Endodermal cell (in vitro differentiated cells): Measurements from ENCODE around the gene AKR1C3. TPM values are rescaled to one million over a fixed set of nuclear protein-coding genes. Genes with fewer than 3 reads are reported as not detected.

Experiments
- DNase-seq: peaks from one replicate; pipeline ENCODE4 v3.0.0-alpha.2; 2017
- H3K27ac ChIP-seq: 2 replicates; pipeline ENCODE4 v1.5.1; 2013; ENCODE audit warnings: mild to moderate bottlenecking, low read depth, low read length, moderate library complexity
- H3K27me3 ChIP-seq: 2 replicates; pipeline ENCODE4 v1.6.1; 2013; ENCODE audit warnings: mild to moderate bottlenecking, low read length, moderate library complexity; ENCODE audit not compliant: insufficient read depth, control insufficient read depth, poor library complexity, severe bottlenecking
- H3K36me3 ChIP-seq: 2 replicates; pipeline ENCODE4 v1.7.0; 2013; ENCODE audit warnings: mild to moderate bottlenecking, low read length, moderate library complexity; ENCODE audit not compliant: control insufficient read depth, insufficient read depth
- H3K4me1 ChIP-seq: one replicate; pipeline ENCODE4 v1.7.0; 2013; ENCODE audit warnings: low read length; ENCODE audit not compliant: control insufficient read depth, insufficient read depth
- H3K4me3 ChIP-seq: 2 replicates; pipeline ENCODE4 v1.5.1; 2013; ENCODE audit warnings: mild to moderate bottlenecking, low read length, moderate library complexity
- H3K9ac ChIP-seq: 2 replicates; pipeline ENCODE4 v1.6.1; 2013; ENCODE audit warnings: mild to moderate bottlenecking, low read length, moderate library complexity; ENCODE audit not compliant: poor library complexity, severe bottlenecking; ENCODE audit errors: extremely low read depth
- H3K9me3 ChIP-seq: 2 replicates; pipeline ENCODE4 v1.6.1; 2013; ENCODE audit warnings: mild to moderate bottlenecking, low read length, moderate library complexity; ENCODE audit not compliant: control insufficient read depth
- H3K27ac Mint-ChIP-seq: 2 replicates; pipeline ENCODE4 v1.8.0; 2020; ENCODE audit warnings: mixed read lengths
- H3K27me3 Mint-ChIP-seq: 2 replicates; pipeline ENCODE4 v1.8.0; 2021; ENCODE audit warnings: mild to moderate bottlenecking, mixed read lengths; ENCODE audit not compliant: insufficient read depth
- H3K36me3 Mint-ChIP-seq: 2 replicates; pipeline ENCODE4 v1.8.0; 2020; ENCODE audit warnings: low read depth, mixed read lengths
- H3K4me1 Mint-ChIP-seq: 2 replicates; pipeline ENCODE4 v1.8.0; 2020; ENCODE audit warnings: mixed read lengths
- H3K4me3 Mint-ChIP-seq: 2 replicates; pipeline ENCODE4 v1.8.0; 2020; ENCODE audit warnings: mild to moderate bottlenecking, moderate library complexity, mixed read lengths
- H3K9me3 Mint-ChIP-seq: 2 replicates; pipeline ENCODE4 v1.8.0; 2020; ENCODE audit warnings: mild to moderate bottlenecking, mixed read lengths
- WGBS, 2 experiments: methylation state at CpG; one replicate each; pipeline versions ENCODE4 v1.1.5 to v1.1.7; 2013; ENCODE audit warnings: missing lambda C conversion rate in 2 of 2, mixed read lengths in 1 of 2; ENCODE audit not compliant: insufficient coverage in 1 of 2, insufficient read length in 1 of 2; 5-methylcytosine and 5-hydroxymethylcytosine counted together
- total RNA-seq, 2 donors: library from RNA; stranded (reverse); fragmentation: NEBNext Ultra II Directional in 1 of 2; extraction: Animal tissue kit (Norgen Biotek cat#: 25700) in 1 of 2; gene quantifications; 2 replicates in 1 of 2; 3 replicates in 1 of 2; pipeline ENCODE4 v1.2.1, GENCODE V29; 2021
- TF ChIP-seq, protein P1 (sequence below): fragments of 200-600 bp; sonication (generic); conservative IDR thresholded peaks from 2 replicates; pipeline ENCODE4 v1.5.0; 2021; ENCODE audit warnings: antibody characterized with exemption, mild to moderate bottlenecking

AKR1C3 gene
- total RNA-seq, 2 donors from 2014 or later: 6.1 to 28.9 TPM

- Mint-ChIP-seq H3K36me3 (no peaks in the 10 kb centered on the region), H3K4me1 (peaks cover 2% of the 10 kb centered on the region), H3K4me3 (no peak overlapping the region), H3K27ac (no peak overlapping the region), H3K27me3 (no peaks in the 10 kb centered on the region), H3K9me3 (peaks cover 67% of the 10 kb centered on the region)
- no peak overlapping the region for H3K9ac ChIP-seq
- DNase-seq: no peak
- H3K27me3 ChIP-seq: no peaks in the 10 kb centered on the region
- H3K4me1 ChIP-seq: no peaks in the 10 kb centered on the region
- 98 to 100% methylated on average over 1 to 3 of the region's 3 CpGs for WGBS, 2 experiments
- no peak overlapping the region for H3K27ac ChIP-seq
- H3K36me3 ChIP-seq: no peaks in the 10 kb centered on the region
- TF ChIP-seq, protein P1, sequence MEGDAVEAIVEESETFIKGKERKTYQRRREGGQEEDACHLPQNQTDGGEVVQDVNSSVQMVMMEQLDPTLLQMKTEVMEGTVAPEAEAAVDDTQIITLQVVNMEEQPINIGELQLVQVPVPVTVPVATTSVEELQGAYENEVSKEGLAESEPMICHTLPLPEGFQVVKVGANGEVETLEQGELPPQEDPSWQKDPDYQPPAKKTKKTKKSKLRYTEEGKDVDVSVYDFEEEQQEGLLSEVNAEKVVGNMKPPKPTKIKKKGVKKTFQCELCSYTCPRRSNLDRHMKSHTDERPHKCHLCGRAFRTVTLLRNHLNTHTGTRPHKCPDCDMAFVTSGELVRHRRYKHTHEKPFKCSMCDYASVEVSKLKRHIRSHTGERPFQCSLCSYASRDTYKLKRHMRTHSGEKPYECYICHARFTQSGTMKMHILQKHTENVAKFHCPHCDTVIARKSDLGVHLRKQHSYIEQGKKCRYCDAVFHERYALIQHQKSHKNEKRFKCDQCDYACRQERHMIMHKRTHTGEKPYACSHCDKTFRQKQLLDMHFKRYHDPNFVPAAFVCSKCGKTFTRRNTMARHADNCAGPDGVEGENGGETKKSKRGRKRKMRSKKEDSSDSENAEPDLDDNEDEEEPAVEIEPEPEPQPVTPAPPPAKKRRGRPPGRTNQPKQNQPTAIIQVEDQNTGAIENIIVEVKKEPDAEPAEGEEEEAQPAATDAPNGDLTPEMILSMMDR: no peak
- no peak overlapping the region for H3K4me3 ChIP-seq
- H3K9me3 ChIP-seq: peaks cover 21% of the 10 kb centered on the region
Measured at GRCh38 chr10:5151076-5151475, 56.9 kb downstream of the AKR1C3 start.

- no peak for DNase-seq
- no peaks in the 10 kb centered on the region for H3K36me3 ChIP-seq
- peaks cover 9% of the 10 kb centered on the region for H3K9me3 ChIP-seq
- H3K27me3 Mint-ChIP-seq: peaks cover 4% of the 10 kb centered on the region
- no peaks in the 10 kb centered on the region for H3K27me3 ChIP-seq
- no peak overlapping the region for H3K27ac Mint-ChIP-seq
- 47 to 91% methylated on average over 1 of the region's 1 CpG for WGBS, 2 experiments
- H3K27ac ChIP-seq: no peak overlapping the region
- TF ChIP-seq, protein P1: no peak
- H3K4me3 ChIP-seq: no peak overlapping the region
- H3K4me1 ChIP-seq: no peaks in the 10 kb centered on the region
- H3K9ac ChIP-seq: no peak overlapping the region
- H3K9me3 Mint-ChIP-seq: peaks cover 66% of the 10 kb centered on the region
- H3K4me1 Mint-ChIP-seq: no peaks in the 10 kb centered on the region
- no peak overlapping the region for H3K4me3 Mint-ChIP-seq
- no peaks in the 10 kb centered on the region for H3K36me3 Mint-ChIP-seq
Measured at GRCh38 chr10:5155951-5156350, 61.7 kb downstream of the AKR1C3 start.

Other genes starting within 250 kb of the AKR1C3 start
- 1 to 10 TPM in 1 of 2 donors, under 1 TPM in 1; 0.62 to 1.6 TPM for gene AKR1C1, start 131.0 kb upstream of the AKR1C3 start, total RNA-seq
- gene AKR1C2, start 90.6 kb upstream of the AKR1C3 start, total RNA-seq: under 1 TPM; 0.33 to 0.89 TPM
- not detected for gene AKR1C8, start 90.7 kb downstream of the AKR1C3 start, total RNA-seq
- not detected for gene AKR1C4, start 102.4 kb downstream of the AKR1C3 start, total RNA-seq